Muscle layer of duodenum (tissue), 2 donors: ENCODE results near the gene RBFOX1.

Experiments
- H3K27ac ChIP-seq: one replicate; pipeline ENCODE4 v1.7.0; 2013; ENCODE audit warnings: mild to moderate bottlenecking, low read length
- H3K27me3 ChIP-seq: one replicate; pipeline ENCODE4 v1.7.0; 2013; ENCODE audit warnings: low read depth, mild to moderate bottlenecking, control low read depth, low read length
- H3K36me3 ChIP-seq, 2 donors: one replicate each; pipeline ENCODE4 v1.7.0; 2013; ENCODE audit warnings: low read length in 2 of 2, control low read depth in 1 of 2, mild to moderate bottlenecking in 1 of 2; ENCODE audit not compliant: insufficient read depth in 2 of 2, control insufficient read depth in 1 of 2
- H3K4me1 ChIP-seq, 2 donors: one replicate each; pipeline ENCODE4 v1.7.0; 2013; ENCODE audit warnings: low read length in 2 of 2, mild to moderate bottlenecking in 2 of 2, control low read depth in 1 of 2, moderate library complexity in 1 of 2; ENCODE audit not compliant: insufficient read depth in 2 of 2, control insufficient read depth in 1 of 2
- H3K4me3 ChIP-seq, 2 donors: one replicate each; pipeline ENCODE4 v1.7.0; 2013; ENCODE audit warnings: low read length in 2 of 2, low read depth in 1 of 2, mild to moderate bottlenecking in 1 of 2
- H3K9me3 ChIP-seq, 2 donors: one replicate each; pipeline ENCODE4 v1.7.0; 2013; ENCODE audit warnings: low read length in 2 of 2, control low read depth in 1 of 2, mild to moderate bottlenecking in 1 of 2; ENCODE audit not compliant: control insufficient read depth in 1 of 2
- donor health status: healthy.

RBFOX1 gene

DNA sequence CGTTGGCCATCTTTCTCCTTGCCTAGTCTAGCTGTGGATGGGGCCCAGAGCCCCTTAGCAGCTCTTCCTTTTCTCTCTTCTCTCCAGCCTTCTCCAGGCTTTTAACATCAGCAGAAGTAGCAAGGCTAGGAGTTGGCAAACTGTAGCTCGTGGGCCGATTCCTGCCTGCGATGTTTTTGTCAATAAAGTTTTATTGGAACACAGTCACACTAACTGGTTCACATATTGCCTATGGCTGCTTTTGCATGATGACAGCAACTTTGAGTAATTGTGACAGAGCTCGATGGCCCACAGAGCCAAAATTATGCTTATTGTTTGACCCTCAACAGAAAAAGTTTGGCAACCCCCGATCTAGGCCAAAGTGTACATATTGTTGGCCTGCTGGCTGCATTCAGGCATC, 199.9 kb downstream of the RBFOX1 start:
- Histone ChIP-seq H3K27ac (no peak overlapping the region), H3K9me3 (no peaks in the 10 kb centered on the region), H3K4me3 (no peak overlapping the region), H3K4me1 (no peaks in the 10 kb centered on the region), H3K27me3 (no peaks in the 10 kb centered on the region), H3K36me3 (no peaks in the 10 kb centered on the region)

DNA sequence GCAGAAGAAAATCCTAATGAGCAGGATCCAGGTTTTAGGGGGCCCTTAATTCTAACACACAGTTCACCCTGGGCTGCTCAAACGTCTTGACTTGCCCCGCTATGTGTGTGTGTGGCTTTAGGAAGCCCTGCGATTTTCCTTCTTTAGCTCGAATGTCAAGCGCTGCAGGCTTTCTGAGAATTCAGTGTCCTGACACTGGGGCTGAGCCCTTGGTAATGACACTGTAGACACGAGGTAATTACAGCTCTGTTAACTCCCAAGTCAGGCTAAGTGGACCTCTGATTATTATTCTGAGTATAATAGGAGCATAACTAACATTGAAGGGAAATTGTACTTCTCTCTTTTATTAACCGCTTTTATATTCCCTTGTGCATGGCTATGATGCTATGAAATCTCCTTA, 202.1 kb downstream of the RBFOX1 start:
- peaks cover 0 to 8% of the 10 kb centered on the region in 2 donors for H3K9me3 ChIP-seq
- no peaks in the 10 kb centered on the region for H3K36me3 ChIP-seq
- no peaks in the 10 kb centered on the region for H3K4me1 ChIP-seq
- no peak overlapping the region for H3K27ac ChIP-seq
- no peak overlapping the region for H3K4me3 ChIP-seq
- no peaks in the 10 kb centered on the region for H3K27me3 ChIP-seq

DNA sequence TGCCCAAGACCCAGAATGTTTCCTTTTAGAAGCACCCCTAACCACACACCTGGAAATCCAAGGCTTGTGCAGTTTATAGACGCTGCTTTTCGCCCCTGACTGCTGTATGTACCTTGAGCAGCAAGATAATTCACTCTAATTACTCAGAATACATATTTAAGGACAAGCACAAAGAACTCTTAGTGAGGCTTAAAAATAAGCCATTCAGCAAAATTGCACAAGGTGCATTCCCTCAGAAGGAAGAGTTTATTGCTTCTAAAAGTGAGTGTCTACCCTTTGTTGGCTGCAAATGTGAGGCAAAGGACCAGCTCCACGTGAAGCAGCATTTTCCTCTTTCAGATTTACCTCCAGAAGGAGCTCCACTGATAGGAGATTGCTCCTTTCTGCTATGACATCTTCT, 208.4 kb downstream of the RBFOX1 start:
- Histone ChIP-seq H3K4me1 (no peaks in the 10 kb centered on the region), H3K9me3 (peaks cover 0 to 8% of the 10 kb centered on the region in 2 donors), H3K36me3 (no peaks in the 10 kb centered on the region), H3K27ac (no peak overlapping the region), H3K4me3 (no peak overlapping the region), H3K27me3 (no peaks in the 10 kb centered on the region)

DNA sequence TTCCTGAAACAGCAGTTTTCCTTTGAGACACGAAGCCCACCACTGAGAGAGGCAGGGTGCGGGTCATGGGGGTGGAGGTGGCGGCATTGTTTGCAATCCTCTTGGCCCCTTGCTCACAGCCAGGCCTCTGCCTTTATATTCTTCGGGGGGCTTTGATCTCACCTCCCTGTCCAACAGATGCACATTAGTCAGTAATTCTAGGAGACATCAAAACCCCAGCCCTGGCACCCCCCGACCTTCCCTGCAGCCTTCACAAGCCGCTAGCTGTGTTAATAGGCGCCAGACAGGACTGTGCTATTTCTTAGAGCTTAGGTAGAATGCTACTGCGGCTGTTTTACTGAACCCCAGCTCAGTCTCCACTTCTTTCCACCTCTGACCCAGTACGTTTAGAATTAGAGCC, 212.6 kb downstream of the RBFOX1 start:
- no peak overlapping the region for H3K4me3 ChIP-seq
- H3K27me3 ChIP-seq, result no peaks in the 10 kb centered on the region
- no peak overlapping the region for H3K27ac ChIP-seq
- H3K36me3 ChIP-seq, result no peaks in the 10 kb centered on the region
- no peaks in the 10 kb centered on the region for H3K4me1 ChIP-seq
- no peaks in the 10 kb centered on the region for H3K9me3 ChIP-seq

DNA sequence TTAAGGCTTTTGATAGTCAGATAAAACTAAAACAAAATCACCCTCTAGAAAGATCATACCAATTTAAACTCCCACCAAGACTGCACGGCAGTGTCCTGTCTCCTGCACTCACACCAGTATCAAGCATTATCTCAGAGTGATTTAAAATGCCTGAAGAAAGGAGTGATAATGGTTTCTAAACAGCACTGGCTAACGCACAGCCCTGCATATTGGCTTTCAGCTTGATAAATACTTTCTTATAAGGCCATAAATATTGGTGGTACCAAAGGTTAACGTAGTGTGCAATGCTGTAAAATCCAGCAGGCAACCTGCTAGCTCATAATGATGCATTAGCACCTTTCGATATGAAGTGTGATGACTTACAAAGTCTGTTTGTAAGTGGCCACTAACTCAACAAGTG, 214.3 kb downstream of the RBFOX1 start:
- H3K4me1 ChIP-seq, result no peaks in the 10 kb centered on the region
- H3K9me3 ChIP-seq, result no peaks in the 10 kb centered on the region
- H3K27me3 ChIP-seq, result no peaks in the 10 kb centered on the region
- H3K36me3 ChIP-seq, result no peaks in the 10 kb centered on the region
- H3K4me3 ChIP-seq, result no peak overlapping the region
- no peak overlapping the region for H3K27ac ChIP-seq

DNA sequence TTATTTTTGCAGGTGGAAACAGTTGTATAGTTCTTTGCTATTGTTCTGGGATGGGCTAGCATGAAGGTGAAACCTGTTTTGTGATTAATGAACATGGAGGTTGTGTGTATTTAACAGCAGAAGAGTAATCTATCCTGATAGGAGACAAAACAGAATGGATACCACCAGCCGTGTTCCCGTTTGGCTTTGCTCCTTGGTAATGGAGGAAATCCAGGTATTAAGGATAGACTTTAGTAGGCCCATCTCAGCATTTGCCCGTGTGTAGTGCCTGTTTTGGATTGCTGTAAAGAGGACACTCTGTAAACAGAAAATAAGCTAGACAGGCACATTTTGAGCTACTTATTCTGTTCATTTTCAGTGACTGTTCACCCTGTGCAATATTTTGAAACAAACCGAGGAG, 215.1 kb downstream of the RBFOX1 start:
- H3K36me3 ChIP-seq, result no peaks in the 10 kb centered on the region
- H3K27me3 ChIP-seq, result no peaks in the 10 kb centered on the region
- no peaks in the 10 kb centered on the region for H3K9me3 ChIP-seq
- no peak overlapping the region for H3K4me3 ChIP-seq
- no peaks in the 10 kb centered on the region for H3K4me1 ChIP-seq
- no peak overlapping the region for H3K27ac ChIP-seq

DNA sequence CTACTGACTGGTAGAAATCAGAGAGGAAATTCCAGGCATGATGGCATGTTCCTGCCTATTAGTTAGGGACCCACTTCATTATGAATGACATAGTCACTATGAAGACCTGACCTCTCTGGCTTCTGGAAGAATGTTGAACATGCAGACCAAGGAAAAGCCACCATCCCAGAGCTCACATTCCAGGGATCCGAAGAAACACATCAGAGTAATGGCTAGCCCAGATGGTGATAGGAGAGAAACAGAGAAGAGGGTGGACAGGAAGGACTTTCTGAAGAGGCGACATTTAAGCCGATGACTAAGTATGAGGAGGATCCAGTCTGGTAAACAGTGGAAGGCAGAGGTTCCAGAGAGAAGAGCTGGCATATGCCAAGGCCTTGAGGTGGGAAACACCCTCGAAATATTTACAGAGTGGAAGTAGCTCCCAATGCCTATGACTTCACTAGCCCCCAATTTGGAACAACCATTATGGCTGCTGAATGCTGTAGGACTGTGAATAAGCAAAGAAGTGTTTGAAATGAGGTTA, 216.2 kb downstream of the RBFOX1 start:
- Histone ChIP-seq H3K27ac (no peak overlapping the region), H3K4me1 (no peaks in the 10 kb centered on the region), H3K36me3 (no peaks in the 10 kb centered on the region), H3K27me3 (no peaks in the 10 kb centered on the region), H3K4me3 (no peak overlapping the region), H3K9me3 (no peaks in the 10 kb centered on the region)

DNA sequence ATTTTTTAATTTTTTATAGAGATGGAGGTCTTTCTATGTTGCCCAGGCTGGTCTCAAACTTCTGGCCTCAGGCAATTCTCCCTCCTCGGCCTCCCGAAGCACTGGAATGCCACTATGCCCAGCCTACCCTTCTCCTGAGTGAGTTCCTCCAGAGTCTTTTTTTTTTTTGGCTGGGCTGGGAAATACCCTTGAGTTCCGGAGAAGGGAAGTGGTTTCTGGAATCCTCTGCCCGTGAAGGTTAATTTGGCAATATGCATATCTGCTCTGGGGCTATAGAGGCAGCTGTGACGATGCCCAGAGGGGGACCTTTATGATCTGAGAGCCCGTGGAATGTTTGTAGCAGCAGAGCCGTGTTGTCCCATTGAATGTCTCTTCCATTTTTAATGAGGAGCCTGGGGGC, 217.5 kb downstream of the RBFOX1 start:
- Histone ChIP-seq H3K9me3 (no peaks in the 10 kb centered on the region), H3K36me3 (no peaks in the 10 kb centered on the region), H3K27me3 (no peaks in the 10 kb centered on the region), H3K4me3 (no peak overlapping the region), H3K27ac (no peak overlapping the region), H3K4me1 (no peaks in the 10 kb centered on the region)

DNA sequence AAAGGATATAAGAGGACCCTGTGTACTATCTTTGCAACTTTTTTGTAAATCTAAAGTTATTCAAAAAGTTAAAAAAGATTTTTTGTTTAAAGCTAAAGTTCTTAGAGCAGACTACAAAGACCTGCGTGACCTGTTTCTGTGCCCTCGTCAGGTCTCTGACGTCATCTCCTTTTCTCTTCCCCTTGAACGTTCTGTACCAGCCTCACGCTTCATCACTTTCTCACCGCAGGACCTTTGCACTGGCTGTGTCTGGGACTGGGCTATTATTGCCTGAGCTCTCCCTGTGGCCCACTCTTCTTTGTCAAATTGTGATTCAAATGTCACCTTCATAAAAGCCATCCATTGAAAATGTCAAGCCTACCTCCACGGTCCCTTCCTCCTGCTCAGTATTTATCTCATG, 222.8 kb downstream of the RBFOX1 start:
- Histone ChIP-seq H3K27ac (no peak overlapping the region), H3K36me3 (no peaks in the 10 kb centered on the region), H3K4me3 (no peak overlapping the region), H3K27me3 (no peaks in the 10 kb centered on the region), H3K4me1 (no peaks in the 10 kb centered on the region), H3K9me3 (no peaks in the 10 kb centered on the region)

DNA sequence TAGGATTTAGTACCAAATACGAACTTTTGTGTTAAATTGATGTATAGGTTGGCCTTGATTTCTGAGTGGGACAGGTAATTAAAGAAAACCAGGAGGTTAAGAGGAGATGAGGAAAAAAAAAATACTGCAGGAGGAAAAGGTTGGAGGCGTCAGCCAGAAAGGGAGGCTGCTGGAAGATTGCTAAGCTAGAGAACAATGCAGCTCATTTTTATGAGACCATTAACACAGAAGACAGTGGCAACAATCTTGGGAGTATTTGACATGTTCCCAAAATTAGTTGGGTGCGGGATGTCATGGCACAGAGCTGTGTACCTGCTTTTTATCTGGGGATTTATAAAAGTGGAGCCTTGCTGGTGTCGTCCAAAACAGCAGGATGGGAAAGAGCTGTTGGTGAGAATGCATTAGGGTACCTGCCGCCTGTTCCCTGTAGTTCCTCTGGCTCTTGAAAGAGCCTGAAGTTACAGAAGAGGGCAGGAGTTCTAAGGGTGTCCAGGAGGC, 229.3 kb downstream of the RBFOX1 start:
- H3K27me3 ChIP-seq, result no peaks in the 10 kb centered on the region
- no peak overlapping the region for H3K4me3 ChIP-seq
- H3K36me3 ChIP-seq, result no peaks in the 10 kb centered on the region
- H3K27ac ChIP-seq, result no peak overlapping the region
- no peaks in the 10 kb centered on the region for H3K4me1 ChIP-seq
- peaks cover 0 to 4% of the 10 kb centered on the region in 2 donors for H3K9me3 ChIP-seq

DNA sequence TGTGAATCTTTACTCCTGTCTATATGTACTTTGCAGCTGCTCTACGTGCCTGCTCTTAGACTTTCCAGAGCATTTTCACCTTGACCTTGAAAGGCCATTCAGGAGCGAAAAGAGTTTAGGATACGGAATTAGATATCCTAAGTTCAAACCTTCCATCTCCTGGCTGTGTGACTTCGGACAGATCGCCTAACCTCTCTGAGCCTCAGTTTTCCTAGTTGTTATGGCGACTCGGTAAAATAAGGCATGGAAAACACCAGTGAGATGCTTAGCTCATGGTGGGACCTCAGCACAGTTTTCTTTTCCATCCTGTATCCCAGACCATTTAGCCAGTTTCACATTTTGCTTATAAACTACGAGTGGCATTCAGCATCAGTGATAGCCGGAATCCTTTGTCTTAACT, 233.7 kb downstream of the RBFOX1 start:
- Histone ChIP-seq H3K27ac (no peak overlapping the region), H3K9me3 (peaks cover 0 to 3% of the 10 kb centered on the region in 2 donors), H3K27me3 (no peaks in the 10 kb centered on the region), H3K36me3 (no peaks in the 10 kb centered on the region), H3K4me1 (no peaks in the 10 kb centered on the region), H3K4me3 (no peak overlapping the region)

DNA sequence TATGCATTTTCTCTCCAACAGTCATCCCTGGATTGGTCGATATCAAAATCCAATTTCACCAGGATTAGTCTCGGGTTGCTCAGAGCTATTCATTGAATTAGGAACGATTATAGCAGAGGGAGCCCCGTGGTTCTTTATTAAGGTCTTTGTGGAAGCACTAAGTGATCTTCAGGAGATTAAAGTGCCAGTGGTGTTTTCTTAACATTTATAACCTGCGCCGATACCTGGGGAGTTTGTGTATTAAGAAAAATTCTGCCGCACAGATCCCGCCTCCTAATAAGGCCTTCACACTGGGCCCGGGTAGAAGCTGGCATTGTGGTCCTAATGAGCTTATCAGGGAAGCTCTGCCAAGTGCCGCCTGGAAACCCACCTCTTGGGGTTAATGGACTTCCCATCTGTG, 238.7 kb downstream of the RBFOX1 start:
- no peaks in the 10 kb centered on the region for H3K27me3 ChIP-seq
- H3K36me3 ChIP-seq, result no peaks in the 10 kb centered on the region
- no peak overlapping the region for H3K4me3 ChIP-seq
- no peaks in the 10 kb centered on the region for H3K4me1 ChIP-seq
- H3K9me3 ChIP-seq, result peaks cover 0 to 3% of the 10 kb centered on the region in 2 donors
- H3K27ac ChIP-seq, result no peak overlapping the region
